ENCODE results near the gene KIF13A.
"Not testable (repeated sequence)": the region's sequence is repeated elsewhere in the genome, so short reads cannot be mapped to it uniquely, and the experiment has no call there.

GRCh38 chr6:17744757-17745308 is 242.6 kb downstream of the KIF13A start:
- not testable (repeated sequence) for TF ChIP-seq EZH2phosphoT487 (IDR thresholded peaks at IDR 0.05; ENCODE audit: low read depth)
- TF ChIP-seq, protein P1, sequence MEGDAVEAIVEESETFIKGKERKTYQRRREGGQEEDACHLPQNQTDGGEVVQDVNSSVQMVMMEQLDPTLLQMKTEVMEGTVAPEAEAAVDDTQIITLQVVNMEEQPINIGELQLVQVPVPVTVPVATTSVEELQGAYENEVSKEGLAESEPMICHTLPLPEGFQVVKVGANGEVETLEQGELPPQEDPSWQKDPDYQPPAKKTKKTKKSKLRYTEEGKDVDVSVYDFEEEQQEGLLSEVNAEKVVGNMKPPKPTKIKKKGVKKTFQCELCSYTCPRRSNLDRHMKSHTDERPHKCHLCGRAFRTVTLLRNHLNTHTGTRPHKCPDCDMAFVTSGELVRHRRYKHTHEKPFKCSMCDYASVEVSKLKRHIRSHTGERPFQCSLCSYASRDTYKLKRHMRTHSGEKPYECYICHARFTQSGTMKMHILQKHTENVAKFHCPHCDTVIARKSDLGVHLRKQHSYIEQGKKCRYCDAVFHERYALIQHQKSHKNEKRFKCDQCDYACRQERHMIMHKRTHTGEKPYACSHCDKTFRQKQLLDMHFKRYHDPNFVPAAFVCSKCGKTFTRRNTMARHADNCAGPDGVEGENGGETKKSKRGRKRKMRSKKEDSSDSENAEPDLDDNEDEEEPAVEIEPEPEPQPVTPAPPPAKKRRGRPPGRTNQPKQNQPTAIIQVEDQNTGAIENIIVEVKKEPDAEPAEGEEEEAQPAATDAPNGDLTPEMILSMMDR (IDR thresholded peaks at IDR 0.05; ENCODE audit: low read depth, low read length), result not testable (repeated sequence)
